Osteoblast (primary cell): ENCODE data around the gene ARL6IP4. TPM values are rescaled to one million over a fixed set of nuclear protein-coding genes. Genes with fewer than 3 reads are reported as not detected.
A peak's percentile ranks its signal among the peaks of the same experiment; 100 is the strongest.
"Not testable (repeated sequence)": the region's sequence is repeated elsewhere in the genome, so short reads cannot be mapped to it uniquely, and the experiment has no call there.

Experiments
- DNase-seq: peaks from one replicate; pipeline ENCODE4 v3.0.0; 2011; ENCODE audit warnings: low spot score, mixed read lengths; ENCODE audit not compliant: insufficient read length; ENCODE audit errors: missing footprints
- H2AFZ ChIP-seq: 2 replicates; pipeline ENCODE4 v1.6.0; 2011; ENCODE audit warnings: mild to moderate bottlenecking, low read length
- H3K27ac ChIP-seq: 2 replicates; pipeline ENCODE4 v1.5.1; 2011; ENCODE audit warnings: mild to moderate bottlenecking, low read depth, low read length, moderate library complexity
- H3K27me3 ChIP-seq: 2 replicates; pipeline ENCODE4 v1.6.0; 2012; ENCODE audit warnings: mild to moderate bottlenecking, control low read depth, inconsistent platforms, low read length, moderate library complexity; ENCODE audit not compliant: insufficient read depth
- H3K36me3 ChIP-seq: 2 replicates; pipeline ENCODE4 v1.5.1; 2011; ENCODE audit warnings: mild to moderate bottlenecking, low read length, control low read depth, moderate library complexity; ENCODE audit not compliant: insufficient read depth
- H3K4me1 ChIP-seq: 2 replicates; pipeline ENCODE4 v1.5.1; 2011; ENCODE audit warnings: mild to moderate bottlenecking, low read length, control low read depth, moderate library complexity; ENCODE audit not compliant: insufficient read depth
- H3K4me2 ChIP-seq: 2 replicates; pipeline ENCODE4 v1.6.0; 2011; ENCODE audit warnings: mild to moderate bottlenecking, low read length; ENCODE audit not compliant: insufficient read depth
- H3K4me3 ChIP-seq: fragments of 200-600 bp; sonication (generic); 3 replicates; pipeline ENCODE4 v1.5.1; 2012; ENCODE audit warnings: mild to moderate bottlenecking, low read length, inconsistent platforms; ENCODE audit not compliant: insufficient read depth
- H3K79me2 ChIP-seq: 2 replicates; pipeline ENCODE4 v1.6.0; 2012; ENCODE audit warnings: mild to moderate bottlenecking, low read length, control low read depth, inconsistent platforms; ENCODE audit not compliant: insufficient read depth
- H3K9me3 ChIP-seq: 2 replicates; pipeline ENCODE4 v1.5.1; 2011; ENCODE audit warnings: low read depth, low read length, control low read depth
- H4K20me1 ChIP-seq: 2 replicates; pipeline ENCODE4 v1.6.0; 2012; ENCODE audit warnings: mild to moderate bottlenecking, low read length, control low read depth; ENCODE audit not compliant: insufficient read depth
- CTCF ChIP-seq: IDR thresholded peaks from 2 replicates; pipeline ENCODE4 v1.5.1; 2011; ENCODE audit warnings: mild to moderate bottlenecking, low read depth, low read length, moderate library complexity; ENCODE audit errors: extremely low read depth
- total RNA-seq: library from RNA; depleted of rRNA; stranded (reverse); fragments of >200 nt; gene quantifications from 2 replicates; pipeline ENCODE4 v1.2.3, GENCODE V29; 2012

Gene ARL6IP4
- total RNA-seq, 1 donor, result 118 TPM

GRCh38 chr12:123013185-123014095 is 33.0 kb downstream of the ARL6IP4 start:
- no peaks in the 10 kb centered on the region for H3K27me3 ChIP-seq
- H3K9me3 ChIP-seq, result no peaks in the 10 kb centered on the region
- no peak overlapping the region for H3K27ac ChIP-seq
- H3K4me2 ChIP-seq, result no peak overlapping the region
- no peaks in the 10 kb centered on the region for H3K4me1 ChIP-seq
- H2AFZ ChIP-seq, result no peak overlapping the region
- H4K20me1 ChIP-seq, result peaks cover 3% of the 10 kb centered on the region
- H3K4me3 ChIP-seq, result no peak overlapping the region
- H3K36me3 ChIP-seq, result no peaks in the 10 kb centered on the region
- peak; percentile 63 for DNase-seq
- no peaks in the 10 kb centered on the region for H3K79me2 ChIP-seq
- no peak for TF ChIP-seq CTCF

GRCh38 chr12:123014473-123014872 is 34.0 kb downstream of the ARL6IP4 start:
- not testable (repeated sequence) for H3K4me3 ChIP-seq, H3K79me2 ChIP-seq, H2AFZ ChIP-seq, H3K36me3 ChIP-seq, H3K4me1 ChIP-seq, DNase-seq, H3K27me3 ChIP-seq, H3K27ac ChIP-seq, H3K4me2 ChIP-seq, H4K20me1 ChIP-seq, H3K9me3 ChIP-seq

GRCh38 chr12:123017753-123018152 is 37.3 kb downstream of the ARL6IP4 start:
- Histone ChIP-seq H4K20me1 (peaks cover 6% of the 10 kb centered on the region), H3K27ac (no peak overlapping the region), H3K4me1 (peaks cover 9% of the 10 kb centered on the region), H3K36me3 (no peaks in the 10 kb centered on the region), H2AFZ (no peak overlapping the region), H3K9me3 (no peaks in the 10 kb centered on the region), H3K4me2 (no peak overlapping the region), H3K79me2 (no peaks in the 10 kb centered on the region), H3K4me3 (no peak overlapping the region), H3K27me3 (no peaks in the 10 kb centered on the region)
- no peak for DNase-seq
- no peak for TF ChIP-seq CTCF

GRCh38 chr12:123019841-123020138 is 39.3 kb downstream of the ARL6IP4 start:
- DNase-seq, result peak; percentile 27
- H3K79me2 ChIP-seq, result no peaks in the 10 kb centered on the region
- H2AFZ ChIP-seq, result no peak overlapping the region
- no peaks in the 10 kb centered on the region for H3K9me3 ChIP-seq
- H3K4me2 ChIP-seq, result no peak overlapping the region
- no peaks in the 10 kb centered on the region for H3K36me3 ChIP-seq
- no peak overlapping the region for H3K4me3 ChIP-seq
- H4K20me1 ChIP-seq, result peaks cover 9% of the 10 kb centered on the region
- no peak for TF ChIP-seq CTCF
- H3K4me1 ChIP-seq, result peaks cover 14% of the 10 kb centered on the region
- no peak overlapping the region for H3K27ac ChIP-seq
- no peaks in the 10 kb centered on the region for H3K27me3 ChIP-seq
